Panc1 (cell line): ENCODE results near the gene DCAF15. TPM values are rescaled to one million over a fixed set of nuclear protein-coding genes. Genes with fewer than 3 reads are reported as not detected.

ENCODE experiments used
- ATAC-seq: fragments of 200-7000 bp; cut with Tn5 transposase; 2 replicates; pipeline ENCODE4 v1.9.1; 2020; ENCODE audit warnings: mild to moderate bottlenecking, moderate library complexity
- BruUV-seq: library from RNA; stranded (reverse); fragments of 400-500 nt; replicated peaks from 2 replicates; lab custom pipeline; 2021; lab: Mats Ljungman, UMichigan
- CTCF ChIA-PET: fragments of 300-600 bp; sonication (Branson Sonifier 250); formaldehyde crosslinking; loops from one replicate; lab custom pipeline; 2022; ENCODE audit warnings: antibody characterized with exemption; lab: Charles Lee
- POLR2A ChIA-PET: fragments of 300-600 bp; sonication (Branson Sonifier 250); formaldehyde crosslinking; loops from one replicate; lab custom pipeline; 2022; ENCODE audit warnings: antibody characterized with exemption; lab: Charles Lee
- DNase-seq: peaks from one replicate; pipeline ENCODE4 v3.0.0-alpha.2; 2010; ENCODE audit warnings: low read depth, low spot score
- H3K27ac ChIP-seq: 2 replicates; pipeline ENCODE4 v1.5.1; 2011; ENCODE audit warnings: mild to moderate bottlenecking, low read length, inconsistent platforms
- H3K27me3 ChIP-seq: fragments of 200-500 bp; sonication (Bioruptor generic); 2 replicates; pipeline ENCODE4 v1.6.0; 2014; ENCODE audit warnings: low read length, inconsistent platforms; ENCODE audit not compliant: control insufficient read depth, insufficient read depth
- H3K36me3 ChIP-seq: fragments of 200-500 bp; sonication (Bioruptor generic); 2 replicates; pipeline ENCODE4 v1.5.1; 2014; ENCODE audit warnings: inconsistent platforms, mild to moderate bottlenecking, low read length, moderate library complexity; ENCODE audit not compliant: control insufficient read depth, insufficient read depth
- H3K4me1 ChIP-seq: 2 replicates; pipeline ENCODE4 v1.5.1; 2011; ENCODE audit warnings: inconsistent platforms, mild to moderate bottlenecking, low read length, moderate library complexity; ENCODE audit not compliant: control insufficient read depth, insufficient read depth
- H3K4me3 ChIP-seq, 2 experiments: 2 replicates each; pipeline ENCODE4 v1.5.1; 2011 to 2012; ENCODE audit warnings: low read depth in 2 of 2, low read length in 2 of 2, mild to moderate bottlenecking in 2 of 2, inconsistent platforms in 1 of 2, moderate library complexity in 1 of 2
- H3K9me3 ChIP-seq: fragments of 200-500 bp; sonication (Bioruptor generic); 2 replicates; pipeline ENCODE4 v1.5.1; 2014; ENCODE audit warnings: low read depth, mild to moderate bottlenecking, inconsistent platforms, low read length, moderate library complexity; ENCODE audit not compliant: control insufficient read depth, insufficient read depth
- CTCF ChIP-seq: fragments of 450-650 bp; IDR thresholded peaks from 2 replicates; pipeline ENCODE4 v1.5.1; 2017; ENCODE audit warnings: mild to moderate bottlenecking
- POLR2AphosphoS5 ChIP-seq: IDR thresholded peaks from 2 replicates; pipeline ENCODE4 v1.6.1; 2012; ENCODE audit warnings: mild to moderate bottlenecking, low read depth, low read length, moderate library complexity
- REST ChIP-seq, 2 experiments: IDR thresholded peaks; 2 replicates each; pipeline ENCODE4 v1.6.1; 2011 to 2012; ENCODE audit warnings: low read depth in 2 of 2, control low read depth in 1 of 2, low read length in 1 of 2, mild to moderate bottlenecking in 1 of 2, moderate library complexity in 1 of 2; ENCODE audit not compliant: insufficient read depth in 1 of 2
- SIN3A ChIP-seq: IDR thresholded peaks from 2 replicates; pipeline ENCODE4 v1.6.1; 2012; ENCODE audit warnings: low read depth, mild to moderate bottlenecking, low read length, moderate library complexity, borderline replicate concordance; ENCODE audit not compliant: insufficient read depth
- TCF7L2 ChIP-seq: IDR thresholded peaks from 2 replicates; pipeline ENCODE4 v1.6.1; 2011; ENCODE audit warnings: mild to moderate bottlenecking, low read depth, low read length, inconsistent platforms
- in situ Hi-C: cut with HindIII; loops from 2 replicates; pipeline ENCODE4 v1.10.0; 2016; ENCODE audit warnings: low sequenced_read_pairs, low pct_unique_long_range_greater_than_20kb
- intact Hi-C: fragments of 100-400 bp; cut with micrococcal nuclease; formaldehyde crosslinking; loops from one replicate; pipeline ENCODE4 v1.10.0; 2022; ENCODE audit not compliant: unreplicated experiment
- total RNA-seq: library from RNA; stranded (reverse); gene quantifications from one replicate; pipeline ENCODE4 v1.2.1, GENCODE V29; 2021; ENCODE audit not compliant: unreplicated experiment

Gene DCAF15
- total RNA-seq, 1 experiment from 2014 or later: 38.8 TPM

GRCh38 chr19:13955662-13956364, 3.5 kb downstream of the DCAF15 start:
- in situ Hi-C loops: no loop called here
- TF ChIP-seq POLR2AphosphoS5 (no peak), TCF7L2 (no peak), SIN3A (no peak), CTCF (no peak), REST (IDR thresholded peaks at IDR 0.05; ENCODE audit: insufficient read depth in 1 of 2, low read depth in 2 of 2, low read length in 1 of 2) (no peak)
- intact Hi-C loops: no loop called here
- no TSS peak for BruUV-seq
- ChIA-PET POLR2A (interaction anchor here (0.7 kb wide), 1 partner anchor 25 kb away, joined by 8 read pairs; no protein-coding TSS in a partner anchor), CTCF (no interaction called here)
- ATAC-seq (no peak), DNase-seq (no peak)
- Histone ChIP-seq H3K27ac (no peak overlapping the region), H3K27me3 (no peaks in the 10 kb centered on the region), H3K9me3 (no peaks in the 10 kb centered on the region), H3K36me3 (no peaks in the 10 kb centered on the region; the same call in 1 of the 2 replicates), H3K4me1 (peaks cover 6% of the 10 kb centered on the region), H3K4me3 (no peak overlapping the region)

GRCh38 chr19:13956365-13956744, 4.0 kb downstream of the DCAF15 start:
- no TSS peak for BruUV-seq
- TF ChIP-seq SIN3A (no peak), POLR2AphosphoS5 (no peak), REST (IDR thresholded peaks at IDR 0.05; ENCODE audit: insufficient read depth in 1 of 2, low read depth in 2 of 2, low read length in 1 of 2) (no peak), CTCF (no peak), TCF7L2 (no peak)
- ChIA-PET CTCF (no interaction called here), POLR2A (interaction anchor here (0.7 kb wide), 1 partner anchor 26 kb away, joined by 8 read pairs; no protein-coding TSS in a partner anchor)
- no peaks in the 10 kb centered on the region for H3K27me3 ChIP-seq
- H3K4me3 ChIP-seq: no peak overlapping the region
- no peaks in the 10 kb centered on the region for H3K9me3 ChIP-seq
- DNase-seq (no peak), ATAC-seq (no peak)
- in situ Hi-C loops (no loop called here), intact Hi-C loops (no loop called here)
- peaks cover 6% of the 10 kb centered on the region for H3K4me1 ChIP-seq
- H3K36me3 ChIP-seq: no peaks in the 10 kb centered on the region; the same call in 1 of the 2 replicates
- no peak overlapping the region for H3K27ac ChIP-seq
